Stomach (tissue), 9 donors: ENCODE measurements around the gene USP47. TPM values are rescaled to one million over a fixed set of nuclear protein-coding genes. Genes with fewer than 3 reads are reported as not detected.

Experiments
- DNase-seq, 2 donors: peaks; one replicate each; pipeline versions ENCODE4 v3.0.0 to v3.0.0-alpha.2; 2013 to 2019
- H3K27ac ChIP-seq, 5 donors: fragments of 200-600 bp in 4 of 5; sonication (generic) in 4 of 5; one replicate each; pipeline ENCODE4 v1.5.1; 2013 to 2019; ENCODE audit warnings: mild to moderate bottlenecking in 1 of 5, moderate library complexity in 1 of 5
- H3K27me3 ChIP-seq, 3 donors: fragments of 200-600 bp; sonication (generic); one replicate each; pipeline ENCODE4 v1.5.1; 2017 to 2019; ENCODE audit warnings: mixed run types in 1 of 3
- H3K36me3 ChIP-seq, 4 donors: fragments of 200-600 bp; sonication (generic); 1 replicate in 3 of 4; 2 replicates in 1 of 4; pipeline ENCODE4 v1.5.1; 2016 to 2019
- H3K4me1 ChIP-seq, 4 donors: fragments of 200-600 bp; sonication (generic); one replicate each; pipeline ENCODE4 v1.5.1; 2016 to 2019
- H3K4me3 ChIP-seq, 4 donors: fragments of 200-600 bp; sonication (generic) in 3 of 4; one replicate each; pipeline ENCODE4 v1.5.1; 2016 to 2019; ENCODE audit warnings: mild to moderate bottlenecking in 1 of 4
- H3K9me3 ChIP-seq, 4 donors: fragments of 200-600 bp; sonication (generic); one replicate each; pipeline ENCODE4 v1.5.1; 2016 to 2019
- EP300 ChIP-seq: sonication (generic); formaldehyde crosslinking; IDR thresholded peaks from one replicate; pipeline ENCODE4 v1.6.1; 2017; ENCODE audit warnings: antibody characterized with exemption
- POLR2A ChIP-seq, 4 donors: fragments of 450-650 bp; IDR thresholded peaks; one replicate each; pipeline ENCODE4 v1.6.1; 2016; ENCODE audit warnings: antibody characterized with exemption in 4 of 4, control low read depth in 2 of 4, mild to moderate bottlenecking in 1 of 4, moderate library complexity in 1 of 4
- POLR2AphosphoS5 ChIP-seq, 3 donors: sonication (generic); formaldehyde crosslinking; IDR thresholded peaks; one replicate each; pipeline ENCODE4 v1.6.1; 2016; ENCODE audit warnings: antibody characterized with exemption in 3 of 3
- WGBS, 5 donors: extraction: QIAGEN DNeasy Blood & Tissue Kit in 3 of 5; methylation state at CpG; one replicate each; pipeline versions ENCODE4 v1.1.5 to v1.1.7; 2013 to 2018; 5-methylcytosine and 5-hydroxymethylcytosine counted together
- intact Hi-C: fragments of 100-400 bp; cut with DNase I; formaldehyde crosslinking; loops from one replicate; pipeline ENCODE4 v1.15.1; 2023; ENCODE audit warnings: low total_unique reads
- polyA plus RNA-seq, 3 donors: library from polyadenylated mRNA; stranded (reverse); fragments of 200-250 nt; gene quantifications; one replicate each; pipeline ENCODE4 v1.2.3, GENCODE V29; 2013
- total RNA-seq, 5 donors: library from RNA; depleted of rRNA; stranded (reverse); fragments of >200 nt; gene quantifications; one replicate each; pipeline versions ENCODE4 v1.1.0 to v1.2.3, GENCODE V29; 2014 to 2016
- TF ChIP-seq, protein P1 (sequence below), 7 experiments: fragments of 450-650 bp in 4 of 7; fragments of 200-600 bp in 3 of 7; sonication (generic) in 3 of 7; IDR thresholded peaks; one replicate each; pipeline ENCODE4 v1.5.1; 2016 to 2019; ENCODE audit warnings: antibody characterized with exemption in 7 of 7, control low read depth in 2 of 7, mild to moderate bottlenecking in 1 of 7
- donor health status: healthy with polysubstance abuse.
- donor health status: Bipolar disorder and iron deficiency.
- donor health status: healthy.

Gene USP47
- total and polyA plus RNA-seq, 8 donors = 14.6 to 200 (median 48.8) TPM

DNA sequence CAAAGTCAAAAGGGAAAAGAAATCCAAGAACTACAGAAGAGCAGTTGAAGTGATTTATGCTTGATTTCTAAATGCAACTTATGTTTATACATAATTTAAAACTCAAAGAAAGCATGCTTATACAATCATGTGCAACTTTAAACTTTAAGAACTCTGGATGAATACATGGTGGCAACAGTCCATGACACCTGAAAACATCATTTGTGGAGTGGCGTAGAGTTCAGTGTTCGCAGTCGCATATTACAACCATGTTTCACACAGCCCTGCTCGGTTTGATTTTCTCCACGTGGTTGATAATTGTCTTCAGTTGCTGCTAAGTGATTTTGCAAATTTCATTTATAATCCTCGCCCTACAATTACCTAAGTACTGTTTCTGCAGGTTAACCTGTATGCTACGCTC lies 121.3 kb downstream of the USP47 start:
- H3K9me3 ChIP-seq = no peaks in the 10 kb centered on the region
- no peak overlapping the region for H3K4me3 ChIP-seq
- TF ChIP-seq POLR2A (IDR thresholded peaks at IDR 0.05) (no peak), EP300 (no peak), POLR2AphosphoS5 (IDR thresholded peaks at IDR 0.05) (no peak)
- TF ChIP-seq, protein P1, sequence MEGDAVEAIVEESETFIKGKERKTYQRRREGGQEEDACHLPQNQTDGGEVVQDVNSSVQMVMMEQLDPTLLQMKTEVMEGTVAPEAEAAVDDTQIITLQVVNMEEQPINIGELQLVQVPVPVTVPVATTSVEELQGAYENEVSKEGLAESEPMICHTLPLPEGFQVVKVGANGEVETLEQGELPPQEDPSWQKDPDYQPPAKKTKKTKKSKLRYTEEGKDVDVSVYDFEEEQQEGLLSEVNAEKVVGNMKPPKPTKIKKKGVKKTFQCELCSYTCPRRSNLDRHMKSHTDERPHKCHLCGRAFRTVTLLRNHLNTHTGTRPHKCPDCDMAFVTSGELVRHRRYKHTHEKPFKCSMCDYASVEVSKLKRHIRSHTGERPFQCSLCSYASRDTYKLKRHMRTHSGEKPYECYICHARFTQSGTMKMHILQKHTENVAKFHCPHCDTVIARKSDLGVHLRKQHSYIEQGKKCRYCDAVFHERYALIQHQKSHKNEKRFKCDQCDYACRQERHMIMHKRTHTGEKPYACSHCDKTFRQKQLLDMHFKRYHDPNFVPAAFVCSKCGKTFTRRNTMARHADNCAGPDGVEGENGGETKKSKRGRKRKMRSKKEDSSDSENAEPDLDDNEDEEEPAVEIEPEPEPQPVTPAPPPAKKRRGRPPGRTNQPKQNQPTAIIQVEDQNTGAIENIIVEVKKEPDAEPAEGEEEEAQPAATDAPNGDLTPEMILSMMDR (IDR thresholded peaks at IDR 0.05) = no peak
- no peaks in the 10 kb centered on the region for H3K27me3 ChIP-seq
- WGBS, 5 donors = 70 to 85% (median 81%) methylated on average over 7 of the region's 7 CpGs
- no peak for DNase-seq
- peaks cover 6 to 32% (median 11%) of the 10 kb centered on the region in 4 donors for H3K36me3 ChIP-seq
- peak overlapping the region in 1 of 5 donors; percentile 44 for H3K27ac ChIP-seq
- intact Hi-C loops = no loop called here
- H3K4me1 ChIP-seq = peaks cover 0 to 41% (median 13%) of the 10 kb centered on the region in 4 donors

- WGBS, 5 donors = 36 to 64% (median 50%) methylated on average over 13 to 15 of the region's 15 CpGs
- peak in 1 of 2 donors; percentile 66 for DNase-seq
- Histone ChIP-seq H3K36me3 (peaks cover 0 to 23% (median 4%) of the 10 kb centered on the region in 4 donors), H3K4me3 (no peak overlapping the region), H3K27me3 (no peaks in the 10 kb centered on the region), H3K27ac (peak overlapping the region in 3 of 5 donors; percentile 5 to 53 (median 44)), H3K9me3 (no peaks in the 10 kb centered on the region), H3K4me1 (peaks cover 0 to 41% (median 13%) of the 10 kb centered on the region in 4 donors)
- intact Hi-C loops = no loop called here
- TF ChIP-seq POLR2A (IDR thresholded peaks at IDR 0.05) = no peak
- no peak for TF ChIP-seq EP300
- no peak for TF ChIP-seq POLR2AphosphoS5 (IDR thresholded peaks at IDR 0.05)
- TF ChIP-seq, protein P1 (IDR thresholded peaks at IDR 0.05) = no peak
These were observed 122.3 kb downstream of the USP47 start for GRCh38 chr11:11963842-11964773.

DNA sequence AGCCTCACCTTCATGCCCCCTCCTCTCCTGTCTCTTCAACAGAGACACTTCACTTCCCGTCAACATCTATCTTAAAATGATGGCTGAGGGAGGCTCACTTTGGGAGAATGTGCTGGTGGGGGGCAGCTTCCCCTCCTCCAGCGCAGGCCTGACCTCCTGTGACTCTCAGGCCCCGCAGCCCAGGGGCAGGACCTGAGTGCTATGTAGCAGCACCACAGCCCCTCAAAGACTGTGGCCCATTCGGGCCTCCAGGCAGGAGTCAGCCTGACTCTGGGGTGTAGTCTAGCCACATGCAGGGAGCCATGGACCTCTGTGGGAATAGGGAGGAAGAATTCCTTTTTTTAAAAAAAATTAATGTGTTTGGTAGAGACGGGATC lies 123.0 kb downstream of the USP47 start:
- 89 to 95% (median 94%) methylated on average over 5 of the region's 5 CpGs for WGBS, 5 donors
- no peak overlapping the region for H3K4me3 ChIP-seq
- peaks cover 0 to 41% (median 13%) of the 10 kb centered on the region in 4 donors for H3K4me1 ChIP-seq
- TF ChIP-seq POLR2AphosphoS5 (IDR thresholded peaks at IDR 0.05) (no peak), POLR2A (IDR thresholded peaks at IDR 0.05) (no peak)
- TF ChIP-seq, protein P1 (IDR thresholded peaks at IDR 0.05) = no peak
- peaks cover 0 to 21% (median 4%) of the 10 kb centered on the region in 4 donors for H3K36me3 ChIP-seq
- H3K9me3 ChIP-seq = no peaks in the 10 kb centered on the region
- intact Hi-C loops = no loop called here
- no peak for DNase-seq
- no peaks in the 10 kb centered on the region for H3K27me3 ChIP-seq
- H3K27ac ChIP-seq = peak overlapping the region in 1 of 5 donors; percentile 5

- TF ChIP-seq POLR2A (IDR thresholded peaks at IDR 0.05) (no peak), POLR2AphosphoS5 (IDR thresholded peaks at IDR 0.05) (no peak), EP300 (no peak)
- TF ChIP-seq, protein P1 (IDR thresholded peaks at IDR 0.05) = no peak
- no peak for DNase-seq
- WGBS, 5 donors = 68 to 83% (median 74%) methylated on average over 3 of the region's 3 CpGs
- H3K27ac ChIP-seq = no peak overlapping the region
- no peaks in the 10 kb centered on the region for H3K9me3 ChIP-seq
- intact Hi-C loops = no loop called here
- H3K36me3 ChIP-seq = peaks cover 0 to 21% (median 4%) of the 10 kb centered on the region in 4 donors
- no peaks in the 10 kb centered on the region for H3K27me3 ChIP-seq
- H3K4me1 ChIP-seq = peaks cover 0 to 38% (median 13%) of the 10 kb centered on the region in 4 donors
- no peak overlapping the region for H3K4me3 ChIP-seq
These were observed 123.4 kb downstream of the USP47 start for GRCh38 chr11:11965192-11965591.
